OCI-LY1 (cell line): Measurements from ENCODE around the gene NMT2.

Experiments
- H2AFZ ChIP-seq: fragments of 200-600 bp; sonication (generic), shearing (Covaris generic); 2 replicates; pipeline ENCODE4 v1.6.0; 2014; ENCODE audit warnings: antibody characterized with exemption, mild to moderate bottlenecking, low read length
- H3F3A ChIP-seq: fragments of 200-600 bp; sonication (generic), shearing (Covaris generic); 2 replicates; pipeline ENCODE4 v1.6.0; 2014; ENCODE audit warnings: mild to moderate bottlenecking, antibody characterized with exemption, low read length, moderate library complexity; ENCODE audit not compliant: insufficient read depth
- H3K27ac ChIP-seq: fragments of 200-600 bp; sonication (generic); 2 replicates; pipeline ENCODE4 v1.5.1; 2014; ENCODE audit warnings: low read length, mixed run types, mild to moderate bottlenecking, low read depth; ENCODE audit not compliant: poor library complexity, severe bottlenecking
- H3K27me3 ChIP-seq: fragments of 200-600 bp; sonication (generic); 2 replicates; pipeline ENCODE4 v1.6.0; 2014; ENCODE audit warnings: antibody characterized with exemption, mild to moderate bottlenecking, low read length, moderate library complexity; ENCODE audit not compliant: insufficient read depth
- H3K36me3 ChIP-seq: fragments of 200-600 bp; sonication (generic); 2 replicates; pipeline ENCODE4 v1.6.1; 2014; ENCODE audit warnings: mild to moderate bottlenecking, antibody characterized with exemption, low read length, moderate library complexity, mixed read lengths; ENCODE audit not compliant: insufficient read depth
- H3K4me1 ChIP-seq: fragments of 200-600 bp; sonication (generic); 2 replicates; pipeline ENCODE4 v1.5.1; 2014; ENCODE audit warnings: mild to moderate bottlenecking, low read length, moderate library complexity; ENCODE audit not compliant: insufficient read depth, severe bottlenecking
- H3K4me2 ChIP-seq: fragments of 200-600 bp; sonication (generic), shearing (Covaris generic); 2 replicates; pipeline ENCODE4 v1.6.1; 2014; ENCODE audit warnings: low read length
- H3K4me3 ChIP-seq: fragments of 200-600 bp; sonication (generic); 2 replicates; pipeline ENCODE4 v1.5.1; 2014; ENCODE audit warnings: low read length, low read depth, mild to moderate bottlenecking, mixed read lengths; ENCODE audit not compliant: poor library complexity, severe bottlenecking
- H3K79me2 ChIP-seq: fragments of 200-600 bp; shearing (Covaris generic); 2 replicates; pipeline ENCODE4 v1.6.1; 2016; ENCODE audit warnings: mixed run types, low read length, mixed read lengths; ENCODE audit not compliant: insufficient read depth
- H3K9ac ChIP-seq: fragments of 200-600 bp; sonication (generic), shearing (Covaris generic); 2 replicates; pipeline ENCODE4 v1.6.1; 2014; ENCODE audit warnings: mild to moderate bottlenecking, low read length, mixed read lengths
- H3K9me2 ChIP-seq: fragments of 200-600 bp; sonication (generic), shearing (Covaris generic); 2 replicates; pipeline ENCODE4 v1.6.1; 2014; ENCODE audit warnings: low read depth, mild to moderate bottlenecking, low read length, mixed read lengths
- H3K9me3 ChIP-seq: fragments of 200-600 bp; shearing (Covaris generic); 2 replicates; pipeline ENCODE4 v1.6.1; 2014; ENCODE audit warnings: low read length, mixed read lengths
- H4K20me1 ChIP-seq: fragments of 200-600 bp; sonication (generic), shearing (Covaris generic); 2 replicates; pipeline ENCODE4 v1.6.0; 2016; ENCODE audit warnings: mild to moderate bottlenecking, low read length; ENCODE audit not compliant: insufficient read depth
- EZH2 ChIP-seq: fragments of 200-600 bp; sonication (generic), shearing (Covaris generic); IDR thresholded peaks from 2 replicates; pipeline ENCODE4 v1.8.0; 2017; ENCODE audit warnings: borderline replicate concordance, mixed run types, mild to moderate bottlenecking, antibody characterized with exemption, low read length, moderate library complexity, mixed read lengths
- TF ChIP-seq, protein P1 (sequence below): fragments of 200-600 bp; sonication (generic), shearing (Covaris generic); IDR thresholded peaks from 2 replicates; pipeline ENCODE4 v1.5.1; 2017; ENCODE audit warnings: mild to moderate bottlenecking, antibody characterized with exemption, low read length, moderate library complexity, mixed read lengths

Gene NMT2

DNA sequence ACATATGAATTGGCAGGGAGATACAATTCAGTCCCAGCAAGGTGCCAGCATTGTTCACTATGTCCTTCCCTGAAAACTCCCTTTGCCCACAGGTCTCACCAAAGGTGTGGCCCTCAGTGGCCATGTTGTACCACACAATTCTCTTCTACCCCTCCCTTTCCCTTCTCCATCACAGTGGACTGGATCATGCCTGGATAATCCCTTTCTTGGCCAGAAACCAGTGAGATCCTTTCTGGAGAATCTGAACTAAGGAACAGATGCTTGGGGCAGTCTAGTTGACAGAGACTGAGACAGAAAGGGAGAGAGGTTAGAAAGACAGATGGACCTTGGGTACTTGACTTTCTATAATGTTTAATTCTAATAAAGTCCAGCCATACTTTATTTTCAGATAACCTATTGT lies 9.5 kb downstream of the NMT2 start:
- no peak overlapping the region for H3K27ac ChIP-seq
- H3K9me3 ChIP-seq = no peaks in the 10 kb centered on the region
- H3K4me3 ChIP-seq = no peak overlapping the region
- no peaks in the 10 kb centered on the region for H3K27me3 ChIP-seq
- H3K4me1 ChIP-seq = no peaks in the 10 kb centered on the region
- no peak overlapping the region for H3K9ac ChIP-seq
- no peaks in the 10 kb centered on the region for H3K36me3 ChIP-seq
- no peak overlapping the region for H3K4me2 ChIP-seq
- no peak for TF ChIP-seq EZH2
- TF ChIP-seq, protein P1, sequence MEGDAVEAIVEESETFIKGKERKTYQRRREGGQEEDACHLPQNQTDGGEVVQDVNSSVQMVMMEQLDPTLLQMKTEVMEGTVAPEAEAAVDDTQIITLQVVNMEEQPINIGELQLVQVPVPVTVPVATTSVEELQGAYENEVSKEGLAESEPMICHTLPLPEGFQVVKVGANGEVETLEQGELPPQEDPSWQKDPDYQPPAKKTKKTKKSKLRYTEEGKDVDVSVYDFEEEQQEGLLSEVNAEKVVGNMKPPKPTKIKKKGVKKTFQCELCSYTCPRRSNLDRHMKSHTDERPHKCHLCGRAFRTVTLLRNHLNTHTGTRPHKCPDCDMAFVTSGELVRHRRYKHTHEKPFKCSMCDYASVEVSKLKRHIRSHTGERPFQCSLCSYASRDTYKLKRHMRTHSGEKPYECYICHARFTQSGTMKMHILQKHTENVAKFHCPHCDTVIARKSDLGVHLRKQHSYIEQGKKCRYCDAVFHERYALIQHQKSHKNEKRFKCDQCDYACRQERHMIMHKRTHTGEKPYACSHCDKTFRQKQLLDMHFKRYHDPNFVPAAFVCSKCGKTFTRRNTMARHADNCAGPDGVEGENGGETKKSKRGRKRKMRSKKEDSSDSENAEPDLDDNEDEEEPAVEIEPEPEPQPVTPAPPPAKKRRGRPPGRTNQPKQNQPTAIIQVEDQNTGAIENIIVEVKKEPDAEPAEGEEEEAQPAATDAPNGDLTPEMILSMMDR = no peak
- no peaks in the 10 kb centered on the region for H4K20me1 ChIP-seq
- H2AFZ ChIP-seq = no peak overlapping the region
- no peaks in the 10 kb centered on the region for H3K79me2 ChIP-seq
- no peaks in the 10 kb centered on the region for H3F3A ChIP-seq
- no peaks in the 10 kb centered on the region for H3K9me2 ChIP-seq

DNA sequence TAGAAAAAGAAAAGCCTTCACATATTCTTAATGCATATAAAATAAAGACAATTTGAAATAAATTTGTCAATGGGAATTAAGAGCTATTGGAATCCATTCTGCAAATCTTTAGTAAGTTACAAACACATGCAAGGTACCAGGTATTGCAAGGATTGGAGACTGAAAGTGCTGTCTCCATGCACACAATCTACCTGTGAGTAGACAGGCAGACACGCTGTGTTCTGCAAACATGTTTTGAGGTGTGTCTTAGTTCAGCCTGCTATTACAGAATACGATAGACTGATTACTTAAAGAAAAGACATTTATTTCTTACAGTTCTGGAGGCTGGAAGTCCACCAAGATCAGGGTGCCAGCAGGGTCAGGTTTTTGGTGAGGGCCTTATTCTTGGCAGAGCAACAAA lies 10.0 kb downstream of the NMT2 start:
- no peak overlapping the region for H3K9ac ChIP-seq
- H3K4me2 ChIP-seq = no peak overlapping the region
- TF ChIP-seq, protein P1 = no peak
- no peak for TF ChIP-seq EZH2
- H3F3A ChIP-seq = no peaks in the 10 kb centered on the region
- no peaks in the 10 kb centered on the region for H3K9me2 ChIP-seq
- no peaks in the 10 kb centered on the region for H3K79me2 ChIP-seq
- H3K4me1 ChIP-seq = no peaks in the 10 kb centered on the region
- no peak overlapping the region for H3K27ac ChIP-seq
- no peaks in the 10 kb centered on the region for H3K9me3 ChIP-seq
- H3K4me3 ChIP-seq = no peak overlapping the region
- H3K27me3 ChIP-seq = no peaks in the 10 kb centered on the region
- no peaks in the 10 kb centered on the region for H4K20me1 ChIP-seq
- H3K36me3 ChIP-seq = no peaks in the 10 kb centered on the region
- no peak overlapping the region for H2AFZ ChIP-seq

DNA sequence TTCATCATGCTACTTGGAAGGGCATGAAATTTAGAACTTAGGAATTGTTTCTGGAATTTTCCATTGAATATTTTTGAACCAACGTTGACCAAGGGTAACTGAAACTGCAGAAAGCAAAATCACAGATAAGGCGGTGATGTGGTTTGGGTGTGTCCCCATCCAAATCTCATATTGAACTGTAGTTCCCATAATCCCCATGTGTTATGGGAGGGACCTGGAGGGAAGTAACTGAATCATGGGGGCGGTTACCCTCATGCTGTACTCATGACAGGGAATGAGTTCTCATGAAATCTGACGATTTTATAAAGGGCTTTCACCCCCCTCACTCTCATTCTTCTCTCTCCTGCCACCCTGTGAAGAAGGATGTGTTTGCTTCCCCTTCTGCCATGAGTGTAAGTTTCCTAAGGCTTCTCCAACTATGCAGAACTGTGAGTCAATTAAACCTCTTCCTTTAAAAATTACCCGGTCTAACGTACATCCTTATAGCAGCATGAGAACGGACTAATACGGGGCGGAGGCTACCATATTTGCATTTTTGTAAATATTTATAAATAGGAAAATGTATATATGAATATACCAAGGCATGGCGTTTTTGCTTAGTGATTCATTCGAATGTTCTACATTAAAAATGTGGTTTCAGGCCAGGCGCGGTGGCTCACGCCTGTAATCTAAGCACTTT lies 12.4 kb downstream of the NMT2 start:
- H3K4me1 ChIP-seq = no peaks in the 10 kb centered on the region
- no peak overlapping the region for H3K4me3 ChIP-seq
- no peaks in the 10 kb centered on the region for H4K20me1 ChIP-seq
- no peaks in the 10 kb centered on the region for H3K79me2 ChIP-seq
- H3F3A ChIP-seq = no peaks in the 10 kb centered on the region
- H3K9me2 ChIP-seq = no peaks in the 10 kb centered on the region
- no peak overlapping the region for H3K27ac ChIP-seq
- no peaks in the 10 kb centered on the region for H3K36me3 ChIP-seq
- TF ChIP-seq, protein P1 = no peak
- no peak for TF ChIP-seq EZH2
- no peaks in the 10 kb centered on the region for H3K27me3 ChIP-seq
- no peak overlapping the region for H3K9ac ChIP-seq
- no peak overlapping the region for H3K4me2 ChIP-seq
- no peak overlapping the region for H2AFZ ChIP-seq
- H3K9me3 ChIP-seq = no peaks in the 10 kb centered on the region
